GM19455 (cell line): ENCODE results near the gene PIK3C3.

ENCODE experiments used
- ATAC-seq: cut with Tn5 transposase; IDR thresholded peaks from one replicate; pipeline ENCODE4 v1.9.1; 2021; ENCODE audit not compliant: unreplicated experiment

Gene PIK3C3

DNA sequence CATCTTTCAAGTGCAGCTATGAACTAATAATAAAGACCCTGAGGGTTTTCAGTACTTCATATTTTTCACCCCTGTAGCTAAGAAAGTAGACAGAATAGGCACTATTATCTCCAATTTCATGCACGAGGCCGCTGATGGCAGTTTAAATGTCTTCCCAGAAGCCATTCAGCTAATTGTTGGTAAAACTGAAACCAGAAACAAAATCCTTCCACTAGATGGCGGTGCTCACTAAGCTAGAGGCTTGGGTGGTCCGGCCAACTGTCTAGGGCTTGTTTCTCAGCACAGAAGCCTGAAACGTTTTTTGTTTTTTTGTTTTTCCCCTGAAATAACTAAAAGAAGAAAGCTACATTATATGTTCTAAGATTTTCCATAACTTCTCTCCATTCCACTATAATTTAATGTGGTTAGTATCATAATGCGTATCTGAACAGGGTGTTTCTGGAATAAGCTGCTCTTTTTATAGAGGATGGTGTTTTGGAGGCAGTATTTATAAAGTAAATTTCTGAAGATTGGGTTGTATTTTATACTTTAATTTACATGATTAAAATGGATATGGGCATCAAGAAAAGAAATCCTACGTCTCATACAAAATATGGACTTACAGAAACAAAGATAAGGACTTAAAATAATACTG is 159.4 kb downstream of the PIK3C3 start:
- ATAC-seq: peak; percentile 87

- no peak for ATAC-seq
Measured at GRCh38 chr18:42126586-42126985, 171.6 kb downstream of the PIK3C3 start.

DNA sequence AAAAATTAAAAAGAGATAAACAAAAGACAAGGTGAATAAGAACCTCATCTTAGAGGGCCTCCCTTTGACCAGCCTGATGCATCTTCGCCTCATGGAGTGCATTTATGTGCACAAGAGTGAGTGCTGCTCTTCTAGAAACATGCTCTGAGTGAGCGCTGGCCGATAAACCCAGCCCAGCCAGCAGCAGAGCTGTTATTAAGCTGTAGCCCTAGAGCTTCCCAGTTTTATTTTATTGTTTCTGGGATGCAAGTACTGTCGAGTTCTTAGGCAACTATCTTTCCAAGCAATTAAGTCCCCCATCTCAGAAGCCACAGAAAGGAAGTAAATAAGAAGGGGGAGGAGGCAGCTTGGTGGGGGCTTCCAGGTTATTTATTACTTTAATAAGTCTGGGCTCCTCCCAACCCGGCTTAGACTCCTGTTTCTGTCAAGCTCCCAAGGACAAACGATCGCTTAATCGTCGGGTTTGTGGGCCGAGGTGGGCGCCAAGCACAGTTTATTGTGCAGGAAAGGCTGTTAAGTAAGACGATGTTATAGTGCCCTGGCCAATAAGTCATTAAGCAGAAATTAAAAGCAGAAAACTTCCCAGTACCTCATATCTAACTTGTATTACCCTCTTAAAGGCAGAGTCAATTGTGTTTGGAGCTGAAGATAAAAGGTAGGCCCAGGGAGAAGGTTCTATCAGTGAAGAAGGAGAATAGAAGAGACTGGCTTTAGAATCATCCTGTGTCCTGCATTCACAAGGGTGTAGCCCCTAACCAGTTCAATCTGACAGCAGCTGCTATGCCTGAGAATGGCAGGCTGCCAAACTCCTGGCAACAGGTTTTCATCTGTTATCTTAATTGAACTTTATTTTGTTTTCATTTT is 176.3 kb downstream of the PIK3C3 start:
- no peak for ATAC-seq

DNA sequence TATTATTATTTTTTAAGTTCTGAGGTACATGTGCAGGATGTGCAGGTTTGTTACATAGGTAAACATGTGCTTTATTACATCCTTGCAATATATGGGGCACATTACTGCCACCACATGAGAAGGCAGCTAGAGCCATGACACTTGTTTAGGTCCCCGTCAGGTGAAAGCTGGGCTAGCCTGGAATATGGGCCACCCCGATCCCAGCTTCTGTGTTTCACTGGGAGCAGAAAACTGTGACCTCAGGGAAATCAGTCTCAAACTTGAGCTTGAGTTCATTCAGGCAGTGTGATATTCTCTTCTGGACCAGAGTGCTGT is 176.9 kb downstream of the PIK3C3 start:
- no peak for ATAC-seq
